Coronary artery (tissue), 2 donors: ENCODE measurements around the gene GLP1R.

ENCODE experiments used
- DNase-seq: peaks from one replicate; pipeline ENCODE4 v3.0.0-alpha.2; 2017; ENCODE audit warnings: low spot score
- H3K27ac ChIP-seq, 2 donors: fragments of 200-600 bp; sonication (generic); one replicate each; pipeline ENCODE4 v1.5.1; 2016 to 2019
- H3K4me3 ChIP-seq: fragments of 200-600 bp; sonication (generic); 2 replicates; pipeline ENCODE4 v1.5.1; 2016; ENCODE audit warnings: mild to moderate bottlenecking, moderate library complexity
- CTCF ChIP-seq: fragments of 200-600 bp; sonication (generic); IDR thresholded peaks from one replicate; pipeline ENCODE4 v1.5.1; 2019; ENCODE audit warnings: antibody characterized with exemption

Gene GLP1R

GRCh38 chr6:39137245-39137644, 88.7 kb downstream of the GLP1R start:
- no peak for TF ChIP-seq CTCF
- H3K4me3 ChIP-seq, result no peak overlapping the region
- no peak for DNase-seq
- no peak overlapping the region for H3K27ac ChIP-seq
